Middle frontal gyrus (tissue), 1 donor: Measurements from ENCODE around the gene RNFT2.
"Not testable (repeated sequence)": the region's sequence is repeated elsewhere in the genome, so short reads cannot be mapped to it uniquely, and the experiment has no call there.

Experiments used
- DNase-seq: peaks from one replicate; pipeline ENCODE4 v3.0.0-alpha.2; 2015; ENCODE audit warnings: low spot score; ENCODE audit errors: extremely low spot score

The RNFT2 gene

DNA sequence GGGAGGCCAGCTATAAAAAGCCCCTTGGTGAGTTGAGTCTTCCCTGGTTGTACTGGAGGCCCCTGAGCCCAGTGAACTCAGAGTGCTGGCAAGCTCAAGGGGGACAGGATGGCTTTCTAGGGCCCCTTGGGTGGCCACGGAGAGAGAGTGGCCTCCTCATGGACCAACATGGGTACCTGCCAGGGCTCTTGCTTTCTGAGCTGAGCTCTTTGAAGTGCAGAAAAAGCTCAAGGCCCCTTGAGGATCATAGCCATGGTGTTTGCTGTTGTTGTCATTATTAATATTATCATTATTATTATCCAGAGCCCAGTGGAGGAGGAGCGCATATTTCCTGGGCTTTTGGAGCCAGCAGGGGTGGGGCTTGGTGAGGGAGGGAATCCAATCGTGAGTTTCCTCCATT lies 6.7 kb downstream of the RNFT2 start:
- no peak for DNase-seq

DNA sequence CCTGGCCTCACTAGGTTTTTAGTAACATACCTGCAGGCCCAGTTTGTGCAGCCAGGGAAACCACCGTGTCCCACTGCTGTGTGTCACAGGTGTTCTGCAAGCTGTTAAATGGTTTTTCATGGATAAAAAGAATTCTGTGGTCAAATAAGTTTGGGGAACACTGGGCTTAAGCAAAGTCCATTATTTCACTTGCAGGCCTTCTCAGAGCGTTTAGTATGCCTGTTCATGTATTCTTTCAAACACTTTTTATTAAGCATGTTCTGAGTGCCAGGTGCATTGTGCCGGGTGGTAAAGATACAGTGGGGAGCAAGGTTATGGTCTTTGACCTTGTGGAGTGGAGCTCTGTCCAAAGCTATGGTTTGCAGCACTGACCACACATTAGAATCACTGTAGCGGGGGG lies 7.4 kb downstream of the RNFT2 start:
- DNase-seq, result no peak

DNA sequence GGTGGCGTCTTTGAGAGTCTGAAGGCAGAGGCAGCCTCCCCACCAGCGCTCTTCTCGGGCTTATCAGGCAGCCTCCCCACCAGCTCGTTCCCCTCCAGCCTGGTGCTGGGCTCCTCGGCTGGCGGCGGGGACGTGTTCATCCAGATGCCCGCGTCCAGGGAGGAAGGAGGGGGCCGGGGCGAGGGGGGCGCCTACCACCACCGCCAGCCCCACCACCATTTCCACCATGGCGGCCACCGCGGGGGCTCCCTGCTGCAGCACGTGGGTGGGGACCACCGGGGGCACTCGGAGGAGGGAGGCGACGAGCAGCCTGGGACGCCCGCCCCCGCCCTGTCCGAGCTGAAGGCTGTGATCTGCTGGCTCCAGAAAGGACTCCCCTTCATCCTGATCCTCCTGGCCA lies 11.8 kb downstream of the RNFT2 start:
- DNase-seq, result no peak

DNA sequence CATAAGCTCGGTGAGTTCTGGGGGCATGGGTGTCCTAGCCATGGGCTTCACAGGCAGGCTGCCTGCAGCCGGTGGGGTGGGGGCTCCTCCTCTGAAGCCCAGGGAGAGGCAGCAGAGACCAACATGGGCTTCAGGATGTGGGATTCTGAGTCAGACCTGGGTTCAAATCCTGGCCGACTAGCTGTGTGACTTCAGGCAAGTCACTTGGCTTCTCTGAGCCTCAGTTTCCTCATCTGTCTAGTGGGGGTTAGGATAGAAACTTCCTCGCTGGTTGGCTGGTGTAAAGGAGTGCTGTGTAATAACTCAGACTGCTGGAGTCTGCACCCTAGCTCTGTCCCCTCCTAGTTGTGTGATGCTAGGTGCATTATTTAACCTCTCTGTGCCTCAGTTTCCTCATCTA lies 12.2 kb downstream of the RNFT2 start:
- no peak for DNase-seq

DNA sequence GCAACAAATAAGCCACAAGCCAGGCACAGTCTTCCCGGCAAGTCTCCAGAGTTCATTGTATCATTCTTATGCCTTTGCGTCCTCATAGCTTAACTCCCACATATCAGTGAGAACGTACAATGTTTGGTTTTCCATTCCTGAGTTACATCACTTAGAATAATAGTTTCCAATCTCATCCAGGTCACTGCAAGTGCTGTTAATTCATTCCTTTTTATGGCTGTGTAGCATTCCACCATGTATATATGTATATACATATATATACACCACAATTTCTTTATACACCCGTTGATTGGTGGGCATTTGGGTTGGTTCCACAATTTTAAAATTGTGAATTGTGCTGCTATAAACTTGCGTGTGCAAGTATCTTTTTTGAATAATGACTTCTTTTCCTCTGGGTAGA lies 16.0 kb downstream of the RNFT2 start:
- DNase-seq, result not testable (repeated sequence)

DNA sequence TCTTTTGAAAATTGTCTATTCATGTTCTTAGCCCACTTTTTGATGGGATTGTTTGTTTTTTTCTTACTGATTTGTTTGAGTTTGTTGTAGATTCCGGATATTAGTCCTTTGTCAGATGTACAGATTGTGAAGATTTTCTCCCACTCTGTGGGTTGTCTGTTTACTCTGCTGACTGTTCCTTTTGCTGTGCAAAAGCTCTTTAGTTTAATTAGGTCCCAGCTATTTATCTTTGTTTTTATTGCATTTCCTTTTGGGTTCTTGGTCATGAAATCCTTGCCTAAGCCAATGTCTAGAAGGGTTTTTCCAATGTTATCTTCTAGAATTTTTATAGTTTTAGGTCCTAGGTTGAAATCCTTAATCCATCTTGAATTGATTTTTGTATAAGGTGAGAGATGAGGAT lies 16.7 kb downstream of the RNFT2 start:
- not testable (repeated sequence) for DNase-seq

DNA sequence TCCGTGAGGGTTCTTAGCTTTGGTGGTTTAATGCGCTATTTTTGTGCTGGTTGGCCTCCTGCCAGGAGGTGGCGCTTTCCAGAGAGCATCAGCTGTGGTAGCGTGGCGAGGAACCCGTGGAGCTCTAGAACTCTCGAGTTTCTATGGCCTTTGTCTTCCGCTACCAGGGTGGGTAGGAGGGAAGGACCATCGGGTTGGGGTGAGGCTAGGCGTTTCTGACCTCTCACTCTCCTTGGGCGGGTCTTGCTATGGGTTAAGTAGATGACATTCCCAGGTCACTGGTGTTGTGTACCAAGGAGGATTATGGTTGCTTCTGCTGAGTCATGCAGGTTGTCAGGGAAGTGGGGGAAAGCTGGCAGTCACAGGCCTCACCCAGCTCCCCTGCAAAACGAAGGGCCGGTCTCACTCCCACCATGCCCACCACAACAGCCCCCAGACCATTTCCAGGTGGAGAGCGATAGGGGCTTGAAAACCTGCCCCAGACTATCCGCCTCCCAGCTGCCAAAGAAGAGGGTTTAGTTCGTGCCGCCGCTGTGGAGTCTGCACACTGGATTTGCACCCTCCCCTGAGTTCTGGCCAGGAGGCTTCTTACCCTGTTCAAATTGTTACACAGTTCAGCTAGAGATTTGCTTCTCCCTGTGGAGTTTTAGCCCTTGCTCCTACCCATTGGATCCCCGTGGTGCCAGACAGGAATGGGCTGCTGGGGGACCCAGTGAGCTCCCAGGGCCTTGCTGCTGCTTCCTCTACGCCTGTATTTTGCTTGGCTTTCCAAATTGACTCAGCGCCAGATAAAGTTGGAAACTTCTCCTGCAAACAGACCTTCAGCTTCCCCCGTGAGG lies 21.9 kb downstream of the RNFT2 start:
- DNase-seq, result no peak

DNA sequence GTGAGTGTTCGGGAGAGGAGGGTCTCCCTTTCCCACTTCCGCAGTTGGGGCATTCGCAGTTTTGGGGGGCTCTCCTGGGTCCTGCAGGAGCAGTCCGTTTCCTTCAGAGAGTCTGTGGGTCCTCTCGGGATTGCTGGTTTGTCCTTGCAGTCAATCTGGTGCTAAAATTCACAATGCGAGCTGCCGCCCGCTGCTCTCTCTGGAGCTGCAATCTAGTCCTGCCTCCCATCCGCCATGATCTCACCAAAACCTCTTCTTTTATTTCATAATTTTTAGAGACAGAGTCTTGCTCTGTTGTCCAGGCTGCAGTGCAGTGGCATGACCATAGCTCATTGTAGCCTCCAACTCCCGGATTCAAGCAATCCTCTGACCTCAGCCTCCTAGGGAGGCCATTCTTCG lies 22.5 kb downstream of the RNFT2 start:
- no peak for DNase-seq

DNA sequence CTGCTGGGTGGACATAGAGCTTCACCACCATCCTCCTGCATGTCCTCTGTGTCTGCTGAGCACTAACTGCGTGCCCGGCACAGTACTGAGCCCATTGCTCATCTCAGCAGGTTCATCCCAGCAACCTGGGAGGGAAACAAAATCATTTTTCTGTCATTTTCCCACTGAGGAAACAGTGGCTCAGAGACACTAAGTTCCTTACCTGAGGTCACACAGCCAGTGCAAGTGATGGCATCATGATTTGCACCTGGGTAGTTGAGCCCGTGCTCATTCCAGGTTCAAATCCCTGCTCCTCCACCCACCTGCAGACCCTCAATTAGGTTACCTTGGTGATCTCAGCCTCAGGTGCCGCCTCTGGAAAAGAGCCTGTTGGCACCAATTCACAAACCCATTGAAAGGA lies 23.4 kb downstream of the RNFT2 start:
- no peak for DNase-seq

DNA sequence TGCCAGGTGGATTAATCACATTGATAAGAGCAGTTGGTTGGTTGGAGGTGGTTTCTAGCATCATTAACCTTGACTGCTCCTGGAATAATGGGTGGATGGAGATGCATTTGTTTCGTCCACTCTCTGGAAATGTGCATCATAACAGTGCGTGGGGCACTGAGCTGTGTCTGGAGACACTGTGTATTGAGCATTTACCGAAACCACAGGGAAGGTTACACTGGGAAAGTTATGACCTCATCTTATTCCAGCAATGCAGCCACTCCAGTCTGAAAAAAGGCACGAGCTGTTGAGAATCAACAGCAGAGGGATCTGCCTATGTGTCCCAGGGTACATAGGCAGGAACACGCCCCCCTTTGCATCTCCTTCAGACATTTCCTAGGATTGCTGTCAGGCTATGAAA lies 27.2 kb downstream of the RNFT2 start:
- DNase-seq, result no peak

DNA sequence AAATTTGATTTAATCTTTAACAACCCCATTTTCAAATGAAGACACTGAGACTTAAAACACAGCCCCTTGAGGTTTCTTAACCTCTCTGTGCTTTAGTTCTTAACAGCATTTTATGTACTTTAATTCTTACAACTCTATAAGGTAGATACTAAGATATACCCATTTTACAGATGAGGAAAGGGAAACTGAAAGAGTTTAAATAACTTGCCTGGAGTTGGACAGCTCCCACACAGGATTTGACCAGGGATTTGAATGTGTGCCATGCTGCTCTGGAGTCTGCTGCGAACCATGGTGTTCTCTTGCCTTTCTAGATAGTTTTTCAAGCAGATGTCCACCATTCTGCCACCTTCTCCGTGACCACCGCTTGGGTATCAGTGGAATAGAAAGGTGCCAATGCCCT lies 28.2 kb downstream of the RNFT2 start:
- DNase-seq, result no peak

DNA sequence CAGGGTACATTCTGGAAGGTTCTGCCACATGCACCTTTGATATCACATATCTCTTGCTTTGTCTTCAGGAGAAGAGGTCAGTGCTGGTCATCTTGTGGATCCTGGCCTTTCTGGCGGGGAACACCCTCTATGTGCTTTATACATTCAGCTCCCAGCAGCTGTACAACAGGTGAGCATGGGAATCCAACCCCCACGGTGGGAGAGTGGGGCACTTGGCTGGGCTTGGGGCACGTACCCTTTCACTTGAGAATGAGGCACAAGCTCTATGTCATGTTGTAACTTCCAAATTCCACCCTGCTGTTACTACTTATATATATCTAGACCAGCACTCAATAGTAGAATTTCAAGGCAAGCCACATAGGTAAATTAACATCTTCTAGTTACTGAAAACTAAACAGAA lies 28.6 kb downstream of the RNFT2 start:
- DNase-seq, result no peak

DNA sequence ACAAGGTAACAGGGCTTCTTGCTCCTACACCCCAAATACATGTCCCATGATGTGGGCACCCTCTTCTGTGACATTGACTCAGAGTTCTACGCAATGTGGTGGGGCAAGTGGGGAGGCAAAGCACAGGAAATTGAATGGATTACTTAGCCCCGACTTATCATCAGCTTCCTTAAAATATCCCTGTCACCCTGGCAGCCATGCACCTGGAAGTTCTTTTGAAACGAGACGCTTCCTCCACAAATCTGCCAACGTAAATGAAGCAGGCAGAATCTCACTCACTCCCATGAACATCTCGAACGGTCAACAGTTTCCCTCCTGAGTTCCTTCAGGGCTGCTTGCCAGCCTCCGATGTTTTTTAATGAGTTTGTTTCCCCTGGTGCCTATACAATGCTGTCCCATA lies 33.5 kb downstream of the RNFT2 start:
- no peak for DNase-seq

DNA sequence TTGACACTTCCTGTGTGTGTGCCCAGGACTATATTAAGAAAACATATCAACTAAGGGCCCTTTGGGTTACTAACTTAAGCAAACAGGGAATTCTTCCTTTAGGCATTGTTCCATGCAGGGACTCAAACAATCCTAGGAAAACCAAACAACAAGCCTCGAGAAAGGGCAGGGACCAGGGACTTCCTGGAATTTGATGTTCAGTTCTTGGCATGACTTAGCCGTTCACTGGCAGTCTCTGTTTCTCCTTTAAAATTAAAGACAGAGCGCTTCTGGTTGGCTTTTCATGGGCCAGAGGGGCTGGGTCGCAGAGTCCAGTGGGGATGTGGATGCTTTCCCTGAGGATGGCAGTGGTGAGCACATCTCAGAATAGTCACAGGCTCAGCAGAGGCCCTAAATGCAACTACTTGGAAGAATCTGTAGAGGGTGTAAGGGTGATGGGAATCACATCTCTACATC lies 35.2 kb downstream of the RNFT2 start:
- no peak for DNase-seq

DNA sequence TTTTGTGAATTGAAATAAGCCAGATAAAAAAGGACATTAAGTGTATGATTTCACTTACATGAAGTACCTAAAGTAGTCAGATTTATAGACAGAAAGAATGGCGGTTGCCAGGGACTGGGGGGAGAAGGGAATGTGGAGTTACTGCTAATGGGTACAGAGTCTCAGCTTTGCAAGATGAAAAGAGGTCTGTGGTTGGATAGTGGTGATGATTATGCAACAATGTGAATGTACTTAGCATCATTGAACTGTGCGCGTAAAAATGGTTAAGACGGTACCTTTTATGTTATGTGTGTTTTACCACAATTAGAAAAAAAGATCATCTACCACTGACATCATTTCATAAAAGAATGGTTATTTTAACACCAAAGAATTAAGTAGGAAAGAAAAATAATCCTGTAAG lies 35.9 kb downstream of the RNFT2 start:
- no peak for DNase-seq

DNA sequence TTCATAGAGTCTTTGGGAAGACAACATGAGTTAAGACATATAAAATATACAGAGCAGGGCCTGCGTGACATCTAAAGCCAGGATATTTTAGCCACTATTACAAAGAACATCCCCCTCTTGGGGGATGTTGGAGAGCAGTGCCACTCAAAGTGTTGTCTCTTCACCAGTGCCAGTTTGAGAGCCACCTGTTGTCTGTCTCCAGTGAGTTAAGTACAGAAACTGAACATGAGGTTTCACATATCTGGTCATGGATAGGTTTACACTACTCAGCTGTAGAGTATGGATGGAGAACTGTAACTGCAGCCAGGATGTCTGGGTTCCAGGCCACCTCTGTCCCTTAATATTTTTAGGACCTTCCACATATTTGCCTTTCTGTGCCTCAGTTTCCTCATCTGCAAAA lies 39.1 kb downstream of the RNFT2 start:
- DNase-seq, result no peak

DNA sequence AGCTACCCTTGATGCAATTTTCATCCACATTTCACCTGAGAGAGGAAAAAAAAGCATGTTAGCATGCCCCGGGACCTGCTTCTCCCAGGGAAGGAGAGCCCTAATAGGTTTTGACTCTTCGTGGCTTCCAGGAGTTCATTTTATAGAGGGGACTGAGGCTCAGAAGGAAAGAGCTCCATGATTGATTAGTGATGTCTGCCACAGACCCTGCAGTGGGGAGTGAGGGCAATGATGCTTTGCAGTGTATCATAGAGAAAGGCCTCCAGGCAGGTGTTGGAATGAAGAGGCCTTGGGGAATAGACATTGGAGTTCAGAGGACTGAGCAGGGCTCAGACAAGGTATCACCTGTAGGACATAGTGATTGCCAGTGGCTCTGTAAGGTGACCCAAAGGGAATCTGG lies 41.5 kb downstream of the RNFT2 start:
- DNase-seq, result no peak

DNA sequence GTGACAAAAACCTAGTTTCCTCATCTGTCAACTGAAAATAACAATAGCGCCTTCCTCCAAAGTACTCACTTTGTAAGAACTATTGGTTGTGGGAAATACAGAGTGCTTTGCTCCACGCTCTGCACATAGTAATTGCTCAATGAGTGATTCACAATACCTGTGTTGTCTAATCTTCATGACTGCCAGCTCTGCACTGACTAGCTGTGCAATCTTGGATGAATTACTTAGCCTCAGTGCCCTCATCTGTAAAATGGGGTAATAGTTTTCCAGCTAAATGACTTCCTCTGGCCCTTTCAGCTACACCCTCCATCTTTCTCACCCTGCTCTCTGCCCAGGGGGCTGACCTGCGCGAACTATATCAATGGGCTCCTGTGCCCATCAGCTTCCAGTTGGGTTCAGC lies 42.8 kb downstream of the RNFT2 start:
- DNase-seq, result no peak

DNA sequence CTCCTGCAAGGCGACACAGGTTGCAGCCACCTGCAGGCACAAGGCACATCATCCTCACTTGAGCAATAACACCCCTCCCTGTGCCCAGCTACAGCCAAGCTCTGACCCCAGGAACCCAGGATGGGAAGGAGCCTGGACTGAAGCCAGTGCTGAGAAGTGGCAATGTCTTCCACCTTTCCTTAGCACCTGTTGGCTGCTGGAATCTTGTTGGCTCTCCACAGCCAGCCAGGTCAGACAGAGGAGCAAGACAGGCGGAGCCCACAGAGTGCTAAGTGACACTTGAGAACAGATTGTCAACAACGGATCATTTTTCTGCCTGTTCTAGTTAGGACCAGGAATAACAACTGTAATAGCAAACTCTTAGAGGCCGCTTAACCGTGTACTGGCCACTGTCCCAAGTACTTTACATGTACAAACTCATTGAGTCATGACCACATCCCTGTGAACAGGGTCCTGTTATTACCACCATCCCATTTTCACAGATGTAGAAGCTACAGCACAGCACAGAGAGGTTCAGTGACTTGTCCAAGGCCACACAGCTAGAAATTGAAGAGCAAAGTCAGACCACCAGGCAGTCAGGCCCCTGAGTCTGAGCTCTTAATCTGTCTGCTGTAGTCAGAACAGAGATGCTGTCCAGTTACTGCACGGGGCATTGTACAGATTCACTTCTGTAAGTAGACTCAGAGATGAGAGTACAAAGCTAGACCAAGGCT lies 45.6 kb downstream of the RNFT2 start:
- no peak for DNase-seq

DNA sequence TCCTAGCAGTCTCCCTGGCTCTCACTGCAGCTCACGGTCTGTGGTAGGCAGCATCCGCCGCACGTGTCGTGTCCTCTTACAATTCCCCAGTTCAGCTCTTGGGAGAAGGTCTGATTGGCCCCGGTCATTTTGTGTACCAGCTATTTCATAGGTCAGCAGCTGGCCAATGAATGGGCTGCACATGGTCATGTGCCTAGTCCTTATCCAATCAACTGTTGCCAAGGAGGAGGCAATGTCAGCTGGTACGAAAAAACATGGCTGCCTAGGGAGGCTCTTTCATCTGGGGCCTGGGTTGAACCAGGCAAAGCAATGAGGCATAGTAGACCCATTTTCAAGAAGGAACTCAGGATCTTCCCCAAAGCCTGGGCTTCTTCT lies 46.1 kb downstream of the RNFT2 start:
- no peak for DNase-seq

DNA sequence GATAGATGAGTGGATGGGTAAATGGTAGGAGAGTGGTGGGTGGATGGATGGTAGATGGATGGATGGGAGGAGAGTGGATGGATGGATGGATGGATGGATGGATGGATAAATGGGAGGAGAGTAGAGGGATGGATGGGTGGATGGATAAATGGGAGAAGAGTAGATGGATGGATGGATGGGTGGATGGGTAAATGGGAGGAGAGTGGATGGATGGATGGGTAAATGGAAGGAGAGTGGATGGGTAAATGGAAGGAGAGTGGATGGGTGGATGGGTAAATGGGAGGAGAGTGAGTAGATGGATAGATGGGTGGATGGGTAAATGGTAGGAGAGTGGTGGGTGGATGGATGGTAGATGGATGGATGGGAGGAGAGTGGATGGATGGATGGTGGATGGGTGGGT lies 51.4 kb downstream of the RNFT2 start:
- DNase-seq, result not testable (repeated sequence)

DNA sequence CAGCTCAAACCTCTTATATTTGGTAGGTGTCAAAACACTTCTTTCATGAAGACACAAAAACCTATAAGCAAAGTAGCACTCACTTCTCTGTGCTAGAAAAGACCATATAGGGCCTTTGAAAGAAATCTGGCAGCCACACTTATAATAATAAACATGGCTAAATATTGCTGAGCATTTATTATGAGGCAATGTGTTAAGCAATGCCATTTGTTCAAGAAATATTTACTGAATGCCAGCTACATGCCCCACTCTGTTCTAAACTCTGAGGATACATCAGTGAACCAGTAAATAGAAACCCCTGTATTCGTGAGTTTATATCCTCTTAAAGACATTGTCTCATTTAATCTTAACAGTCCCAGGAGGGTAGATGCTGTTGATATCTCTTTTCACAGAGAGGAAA lies 52.0 kb downstream of the RNFT2 start:
- no peak for DNase-seq

DNA sequence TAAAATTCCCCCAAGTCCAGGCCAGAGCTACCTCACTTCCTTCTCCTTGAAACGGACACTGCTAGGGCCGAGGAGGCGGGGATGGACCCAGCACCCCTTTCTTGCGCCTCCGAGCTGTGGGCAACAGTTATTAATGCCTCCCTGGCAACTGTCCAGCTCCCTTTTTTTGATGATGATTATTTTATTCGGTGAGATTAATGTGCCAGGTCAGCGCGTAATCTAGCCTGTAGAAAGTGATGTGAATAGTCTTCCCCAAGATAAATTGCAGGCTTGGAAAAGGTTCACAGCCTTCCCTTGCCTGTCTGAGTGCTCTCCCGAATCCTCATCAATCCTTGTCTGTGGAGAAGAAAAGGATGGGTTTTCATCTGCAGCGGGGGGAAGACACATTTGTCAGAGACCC lies 54.3 kb downstream of the RNFT2 start:
- DNase-seq, result no peak
